WTC11 (cell line): Measurements from ENCODE around the gene TBC1D12. TPM values are rescaled to one million over a fixed set of nuclear protein-coding genes. Genes with fewer than 3 reads are reported as not detected.

Experiments used
- ATAC-seq: fragments of 200-7000 bp; cut with Tn5 transposase; 2 replicates; pipeline ENCODE4 v1.10.0; 2021; ENCODE audit warnings: mild to moderate bottlenecking, moderate library complexity
- CTCF ChIA-PET: fragments of 300-600 bp; sonication (Branson Sonifier 250); formaldehyde crosslinking; loops from one replicate; lab custom pipeline; 2021; ENCODE audit warnings: antibody characterized with exemption; lab: Charles Lee
- POLR2A ChIA-PET: fragments of 350-600 bp; sonication (Branson Sonifier 250); formaldehyde crosslinking; loops from one replicate; lab custom pipeline; 2021; ENCODE audit warnings: antibody characterized with exemption; lab: Charles Lee
- DNase-seq: peaks from one replicate; pipeline ENCODE4 v3.0.0; 2021; ENCODE audit warnings: low spot score
- H3K27ac Mint-ChIP-seq: 2 replicates; pipeline ENCODE4 v1.8.0; 2021; ENCODE audit warnings: mixed read lengths
- H3K27me3 Mint-ChIP-seq: 2 replicates; pipeline ENCODE4 v1.8.0; 2021; ENCODE audit warnings: low read depth, mild to moderate bottlenecking, moderate library complexity, mixed read lengths
- H3K36me3 Mint-ChIP-seq: 2 replicates; pipeline ENCODE4 v1.8.0; 2021; ENCODE audit warnings: mixed read lengths
- H3K4me1 Mint-ChIP-seq: 2 replicates; pipeline ENCODE4 v1.8.0; 2022; ENCODE audit warnings: mixed read lengths
- H3K4me3 Mint-ChIP-seq: 2 replicates; pipeline ENCODE4 v1.8.0; 2021; ENCODE audit warnings: mild to moderate bottlenecking, moderate library complexity, mixed read lengths
- H3K9me3 Mint-ChIP-seq: 2 replicates; pipeline ENCODE4 v1.8.0; 2021; ENCODE audit warnings: mixed read lengths
- CREM ChIP-seq: sonication (generic); formaldehyde crosslinking; IDR thresholded peaks from 2 replicates; pipeline ENCODE4 v1.8.1; 2022; ENCODE audit warnings: mild to moderate bottlenecking, missing genetic modification reagents, moderate library complexity
- E2F1 ChIP-seq: sonication (generic); formaldehyde crosslinking; IDR thresholded peaks from 2 replicates; pipeline ENCODE4 v1.8.0; 2022; ENCODE audit warnings: mild to moderate bottlenecking, missing genetic modification reagents
- ERG ChIP-seq: fragments of 250-450 bp; sonication (Bioruptor Pico); IDR thresholded peaks from 2 replicates; pipeline ENCODE4 v1.8.0; 2021; ENCODE audit warnings: mild to moderate bottlenecking
- MYBL2 ChIP-seq: sonication (generic); formaldehyde crosslinking; IDR thresholded peaks from 2 replicates; pipeline ENCODE4 v1.8.1; 2023; ENCODE audit warnings: mild to moderate bottlenecking, moderate library complexity, missing genetic modification reagents
- NFYB ChIP-seq: sonication (generic); formaldehyde crosslinking; conservative IDR thresholded peaks from 2 replicates; pipeline ENCODE4 v1.8.0; 2022; ENCODE audit warnings: low read depth, missing genetic modification reagents
- OVOL2 ChIP-seq: fragments of 250-450 bp; sonication (Bioruptor Pico); IDR thresholded peaks from 2 replicates; pipeline ENCODE4 v1.9.0; 2021; ENCODE audit warnings: mild to moderate bottlenecking, borderline replicate concordance
- PRRX2 ChIP-seq: fragments of 250-450 bp; sonication (Bioruptor Pico); IDR thresholded peaks from 2 replicates; pipeline ENCODE4 v1.8.0; 2021; ENCODE audit warnings: mild to moderate bottlenecking
- RELA ChIP-seq: sonication (generic); formaldehyde crosslinking; IDR thresholded peaks from 2 replicates; pipeline ENCODE4 v1.8.1; 2022; ENCODE audit warnings: missing genetic modification reagents, mild to moderate bottlenecking, borderline replicate concordance
- SMAD3 ChIP-seq: sonication (generic); formaldehyde crosslinking; IDR thresholded peaks from 2 replicates; pipeline ENCODE4 v1.8.0; 2022; ENCODE audit warnings: missing genetic modification reagents, mild to moderate bottlenecking, borderline replicate concordance
- SMAD4 ChIP-seq: sonication (generic); formaldehyde crosslinking; IDR thresholded peaks from 2 replicates; pipeline ENCODE4 v1.8.0; 2022; ENCODE audit warnings: mild to moderate bottlenecking, missing genetic modification reagents
- STAT6 ChIP-seq: sonication (generic); formaldehyde crosslinking; conservative IDR thresholded peaks from 2 replicates; pipeline ENCODE4 v1.8.1; 2023; ENCODE audit warnings: mild to moderate bottlenecking, low read depth, missing genetic modification reagents, moderate library complexity
- TEAD1 ChIP-seq: sonication (generic); formaldehyde crosslinking; IDR thresholded peaks from 2 replicates; pipeline ENCODE4 v1.8.0; 2022; ENCODE audit warnings: mild to moderate bottlenecking, missing genetic modification reagents
- TP53 ChIP-seq: sonication (generic); formaldehyde crosslinking; IDR thresholded peaks from 2 replicates; pipeline ENCODE4 v1.8.1; 2023; ENCODE audit warnings: mild to moderate bottlenecking, missing genetic modification reagents
- ZNF416 ChIP-seq: fragments of 250-450 bp; sonication (Bioruptor Pico); IDR thresholded peaks from 2 replicates; pipeline ENCODE4 v1.9.0; 2021; ENCODE audit warnings: mild to moderate bottlenecking, inconsistent platforms
- ZNF423 ChIP-seq: fragments of 250-450 bp; sonication (Bioruptor Pico); IDR thresholded peaks from 2 replicates; pipeline ENCODE4 v2.1.2; 2022; ENCODE audit warnings: mild to moderate bottlenecking, moderate library complexity
- total RNA-seq: library from RNA; stranded (reverse); gene quantifications from 3 replicates; pipeline ENCODE4 v1.2.3, GENCODE V29; 2021
- TF ChIP-seq, protein P1 (sequence below): sonication (generic); formaldehyde crosslinking; IDR thresholded peaks from 2 replicates; pipeline ENCODE4 v1.8.0; 2022; ENCODE audit warnings: missing genetic modification reagents
- TF ChIP-seq, protein P2 (sequence below): fragments of 250-450 bp; sonication (Bioruptor Pico); conservative IDR thresholded peaks from 2 replicates; pipeline ENCODE4 v1.9.0; 2021; ENCODE audit warnings: mild to moderate bottlenecking
- TF ChIP-seq, protein P3 (sequence below): sonication (generic); formaldehyde crosslinking; IDR thresholded peaks from 2 replicates; pipeline ENCODE4 v1.8.1; 2022; ENCODE audit warnings: low read depth, missing genetic modification reagents, borderline replicate concordance
- TF ChIP-seq, protein P4 (sequence below): sonication (generic); formaldehyde crosslinking; IDR thresholded peaks from 2 replicates; pipeline ENCODE4 v1.8.1; 2022; ENCODE audit warnings: low read depth, mild to moderate bottlenecking, moderate library complexity, missing genetic modification reagents, borderline replicate concordance

The TBC1D12 gene
- total RNA-seq, 1 experiment from 2014 or later: 2.2 TPM

DNA sequence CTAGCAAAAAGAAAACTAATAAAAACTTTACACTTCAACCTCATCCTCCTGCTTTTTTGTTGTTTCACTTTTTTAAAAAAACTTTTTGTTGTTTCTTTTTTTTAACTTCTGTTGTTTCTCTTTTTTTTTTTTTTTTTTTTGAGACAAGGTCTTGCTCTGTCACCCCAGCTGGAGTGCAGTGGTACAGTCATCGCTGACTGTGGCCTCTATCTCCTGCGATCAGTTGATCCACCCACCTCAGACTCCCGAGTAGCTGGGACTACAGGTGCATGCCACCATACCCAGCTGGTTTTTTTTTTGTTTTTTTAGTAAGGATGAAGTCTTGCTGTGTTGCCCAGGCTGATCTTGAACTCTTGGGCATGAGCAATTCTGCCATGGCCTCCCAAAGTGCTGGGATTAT, 85.2 kb downstream of the TBC1D12 start:
- ChIA-PET POLR2A (interaction anchor here (0.6 to 0.7 kb wide), 2 partner anchors 98 to 147 kb away, joined by 3 to 8 read pairs; no protein-coding TSS in a partner anchor), CTCF (interaction anchor here (0.8 kb wide), 1 partner anchor 44 kb away, joined by 4 read pairs; no protein-coding TSS in a partner anchor)
- Mint-ChIP-seq H3K27ac (no peak overlapping the region), H3K4me3 (no peak overlapping the region), H3K27me3 (no peaks in the 10 kb centered on the region), H3K36me3 (peaks cover 9% of the 10 kb centered on the region), H3K4me1 (peaks cover 7% of the 10 kb centered on the region), H3K9me3 (peaks cover 6% of the 10 kb centered on the region)
- TF ChIP-seq TP53 (CRISPR knock-in tag) (no peak), TEAD1 (no peak), PRRX2 (CRISPR knock-in tag) (no peak), CREM (CRISPR knock-in tag) (no peak), ZNF423 (CRISPR knock-in tag) (no peak), MYBL2 (CRISPR knock-in tag) (no peak), NFYB (CRISPR knock-in tag) (no peak), ERG (CRISPR knock-in tag) (no peak), RELA (CRISPR knock-in tag) (no peak), SMAD3 (CRISPR knock-in tag) (no peak), STAT6 (CRISPR knock-in tag) (no peak), SMAD4 (CRISPR knock-in tag) (no peak), E2F1 (CRISPR knock-in tag) (no peak), ZNF416 (CRISPR knock-in tag) (no peak), OVOL2 (CRISPR knock-in tag) (no peak)
- TF ChIP-seq, protein P1, sequence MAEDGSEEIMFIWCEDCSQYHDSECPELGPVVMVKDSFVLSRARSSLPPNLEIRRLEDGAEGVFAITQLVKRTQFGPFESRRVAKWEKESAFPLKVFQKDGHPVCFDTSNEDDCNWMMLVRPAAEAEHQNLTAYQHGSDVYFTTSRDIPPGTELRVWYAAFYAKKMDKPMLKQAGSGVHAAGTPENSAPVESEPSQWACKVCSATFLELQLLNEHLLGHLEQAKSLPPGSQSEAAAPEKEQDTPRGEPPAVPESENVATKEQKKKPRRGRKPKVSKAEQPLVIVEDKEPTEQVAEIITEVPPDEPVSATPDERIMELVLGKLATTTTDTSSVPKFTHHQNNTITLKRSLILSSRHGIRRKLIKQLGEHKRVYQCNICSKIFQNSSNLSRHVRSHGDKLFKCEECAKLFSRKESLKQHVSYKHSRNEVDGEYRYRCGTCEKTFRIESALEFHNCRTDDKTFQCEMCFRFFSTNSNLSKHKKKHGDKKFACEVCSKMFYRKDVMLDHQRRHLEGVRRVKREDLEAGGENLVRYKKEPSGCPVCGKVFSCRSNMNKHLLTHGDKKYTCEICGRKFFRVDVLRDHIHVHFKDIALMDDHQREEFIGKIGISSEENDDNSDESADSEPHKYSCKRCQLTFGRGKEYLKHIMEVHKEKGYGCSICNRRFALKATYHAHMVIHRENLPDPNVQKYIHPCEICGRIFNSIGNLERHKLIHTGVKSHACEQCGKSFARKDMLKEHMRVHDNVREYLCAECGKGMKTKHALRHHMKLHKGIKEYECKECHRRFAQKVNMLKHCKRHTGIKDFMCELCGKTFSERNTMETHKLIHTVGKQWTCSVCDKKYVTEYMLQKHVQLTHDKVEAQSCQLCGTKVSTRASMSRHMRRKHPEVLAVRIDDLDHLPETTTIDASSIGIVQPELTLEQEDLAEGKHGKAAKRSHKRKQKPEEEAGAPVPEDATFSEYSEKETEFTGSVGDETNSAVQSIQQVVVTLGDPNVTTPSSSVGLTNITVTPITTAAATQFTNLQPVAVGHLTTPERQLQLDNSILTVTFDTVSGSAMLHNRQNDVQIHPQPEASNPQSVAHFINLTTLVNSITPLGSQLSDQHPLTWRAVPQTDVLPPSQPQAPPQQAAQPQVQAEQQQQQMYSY (CRISPR knock-in tag): no peak
- TF ChIP-seq, protein P2, sequence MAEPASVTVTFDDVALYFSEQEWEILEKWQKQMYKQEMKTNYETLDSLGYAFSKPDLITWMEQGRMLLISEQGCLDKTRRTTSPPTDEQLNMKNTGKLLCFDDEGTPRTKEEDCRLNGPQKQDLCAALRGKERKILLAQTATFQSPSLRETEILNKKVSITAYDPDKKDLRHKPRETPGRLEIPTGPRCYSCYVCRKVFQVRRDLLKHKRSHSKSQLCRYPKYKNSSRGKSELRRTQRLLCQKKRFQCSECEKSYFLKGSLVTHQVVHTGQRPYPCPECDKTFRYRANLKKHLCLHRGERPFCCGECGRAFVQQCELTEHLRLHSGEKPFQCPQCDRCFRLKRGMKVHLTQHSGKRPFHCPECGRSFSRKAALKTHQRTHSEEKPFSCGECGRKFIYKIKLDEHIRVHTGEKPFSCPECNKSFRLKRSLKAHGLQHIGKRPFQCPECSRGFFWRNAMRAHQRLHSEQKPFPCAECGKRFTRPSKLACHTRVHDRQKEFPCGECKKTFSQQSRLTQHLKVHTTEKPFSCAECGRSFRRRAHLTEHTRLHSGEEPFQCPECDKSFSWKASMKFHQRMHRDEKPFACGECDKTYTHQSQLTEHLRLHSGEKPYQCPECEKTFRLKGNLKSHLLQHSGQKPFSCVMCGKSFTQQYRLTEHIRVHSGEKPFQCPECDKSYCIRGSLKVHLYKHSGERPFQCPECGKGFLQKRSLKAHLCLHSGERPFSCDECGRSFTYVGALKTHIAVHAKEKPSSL: no peak
- TF ChIP-seq, protein P3, sequence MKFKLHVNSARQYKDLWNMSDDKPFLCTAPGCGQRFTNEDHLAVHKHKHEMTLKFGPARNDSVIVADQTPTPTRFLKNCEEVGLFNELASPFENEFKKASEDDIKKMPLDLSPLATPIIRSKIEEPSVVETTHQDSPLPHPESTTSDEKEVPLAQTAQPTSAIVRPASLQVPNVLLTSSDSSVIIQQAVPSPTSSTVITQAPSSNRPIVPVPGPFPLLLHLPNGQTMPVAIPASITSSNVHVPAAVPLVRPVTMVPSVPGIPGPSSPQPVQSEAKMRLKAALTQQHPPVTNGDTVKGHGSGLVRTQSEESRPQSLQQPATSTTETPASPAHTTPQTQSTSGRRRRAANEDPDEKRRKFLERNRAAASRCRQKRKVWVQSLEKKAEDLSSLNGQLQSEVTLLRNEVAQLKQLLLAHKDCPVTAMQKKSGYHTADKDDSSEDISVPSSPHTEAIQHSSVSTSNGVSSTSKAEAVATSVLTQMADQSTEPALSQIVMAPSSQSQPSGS: no peak
- TF ChIP-seq, protein P4, sequence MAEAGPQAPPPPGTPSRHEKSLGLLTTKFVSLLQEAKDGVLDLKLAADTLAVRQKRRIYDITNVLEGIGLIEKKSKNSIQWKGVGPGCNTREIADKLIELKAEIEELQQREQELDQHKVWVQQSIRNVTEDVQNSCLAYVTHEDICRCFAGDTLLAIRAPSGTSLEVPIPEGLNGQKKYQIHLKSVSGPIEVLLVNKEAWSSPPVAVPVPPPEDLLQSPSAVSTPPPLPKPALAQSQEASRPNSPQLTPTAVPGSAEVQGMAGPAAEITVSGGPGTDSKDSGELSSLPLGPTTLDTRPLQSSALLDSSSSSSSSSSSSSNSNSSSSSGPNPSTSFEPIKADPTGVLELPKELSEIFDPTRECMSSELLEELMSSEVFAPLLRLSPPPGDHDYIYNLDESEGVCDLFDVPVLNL (CRISPR knock-in tag): no peak
- ATAC-seq (no peak), DNase-seq (no peak)
